ENCODE results near the gene DHRS7.

Gene DHRS7

GRCh38 chr14:60164712-60165546, at the start of gene DHRS7:
DHRS7 (minus strand) TSS chr14:60165398; CDS start chr14:60165309, 89 bp downstream.
- peak; percentile 72 for DNase-seq

GRCh38 chr14:60214415-60215126, 49.4 kb upstream of the DHRS7 start:
- no peak for DNase-seq

- no peak for DNase-seq
Measured at GRCh38 chr14:60214003-60214402, 48.8 kb upstream of the DHRS7 start.

GRCh38 chr14:60212503-60213371, 47.5 kb upstream of the DHRS7 start:
- DNase-seq = no peak

- no peak for DNase-seq
Measured at GRCh38 chr14:60211153-60211552, 46.0 kb upstream of the DHRS7 start.

- no peak for DNase-seq
Measured at GRCh38 chr14:60210703-60211102, 45.5 kb upstream of the DHRS7 start.

GRCh38 chr14:60206837-60207533, 41.8 kb upstream of the DHRS7 start:
- no peak for DNase-seq

GRCh38 chr14:60206249-60206670, 41.1 kb upstream of the DHRS7 start:
- no peak for DNase-seq

- no peak for DNase-seq
Measured at GRCh38 chr14:60204843-60205774, 39.9 kb upstream of the DHRS7 start.

- DNase-seq = no peak
Measured at GRCh38 chr14:60204104-60204842, 39.1 kb upstream of the DHRS7 start.

GRCh38 chr14:60199321-60199720, 34.1 kb upstream of the DHRS7 start:
- no peak for DNase-seq

- DNase-seq = no peak
Measured at GRCh38 chr14:60197629-60198303, 32.6 kb upstream of the DHRS7 start.

GRCh38 chr14:60196291-60196690, 31.1 kb upstream of the DHRS7 start:
- no peak for DNase-seq

GRCh38 chr14:60195179-60195810, 30.1 kb upstream of the DHRS7 start:
- no peak for DNase-seq

GRCh38 chr14:60189923-60190840, 25.0 kb upstream of the DHRS7 start:
- DNase-seq = no peak

- DNase-seq = no peak
Measured at GRCh38 chr14:60188696-60189095, 23.5 kb upstream of the DHRS7 start.

GRCh38 chr14:60188115-60188514, 22.9 kb upstream of the DHRS7 start:
- DNase-seq = peak; percentile 4

GRCh38 chr14:60184905-60185555, 19.8 kb upstream of the DHRS7 start:
- peak; percentile 6 for DNase-seq
